ENCODE results near the gene SLC39A13. TPM values are rescaled to one million over a fixed set of nuclear protein-coding genes. Genes with fewer than 3 reads are reported as not detected.

The SLC39A13 gene
- total and polyA plus RNA-seq, 8 donors, result 14.6 to 55.6 (median 22.4) TPM

DNA sequence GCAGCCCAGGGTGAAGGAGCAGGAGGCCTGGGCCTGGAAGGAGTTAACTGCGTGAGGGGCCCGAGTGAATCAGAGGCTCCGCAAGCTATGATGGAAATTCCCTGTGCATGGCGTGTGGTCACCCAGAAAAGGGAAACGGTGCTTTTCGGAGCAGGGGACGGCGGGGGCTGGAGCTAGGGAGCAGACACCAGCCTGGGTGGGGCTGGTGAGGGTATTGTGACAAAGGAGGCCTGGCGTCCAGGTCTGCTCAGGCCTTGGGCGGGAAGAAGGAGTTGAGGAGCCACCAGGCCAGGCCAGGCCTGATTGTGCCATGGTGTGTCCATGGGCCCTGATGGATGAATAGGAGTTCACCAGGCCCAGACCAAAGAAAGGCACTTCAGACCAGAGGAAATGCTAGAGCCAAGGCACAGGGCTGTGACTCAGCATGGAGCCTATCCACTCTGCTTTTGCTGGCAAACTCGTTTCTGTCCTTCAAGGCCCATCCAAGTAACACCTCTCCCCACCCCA lies 17.3 kb upstream of the SLC39A13 start:
- WGBS, 2 donors, result 80 to 83% methylated on average over 11 of the region's 11 CpGs
- FAIRE-seq (no peak), ATAC-seq (peak in 3 of 4 donors; percentile 9 to 46 (median 21)), DNase-seq (peak in 1 of 6 donors; percentile 53)
- Histone ChIP-seq H3K4me1 (no peaks in the 10 kb centered on the region), H3K27me3 (no peaks in the 10 kb centered on the region), H3K9me3 (no peaks in the 10 kb centered on the region), H3K4me3 (no peak overlapping the region), H3K36me3 (no peaks in the 10 kb centered on the region), H3K27ac (peak overlapping the region in 2 of 4 donors; percentile 28 to 39)
- TF ChIP-seq, protein P1, sequence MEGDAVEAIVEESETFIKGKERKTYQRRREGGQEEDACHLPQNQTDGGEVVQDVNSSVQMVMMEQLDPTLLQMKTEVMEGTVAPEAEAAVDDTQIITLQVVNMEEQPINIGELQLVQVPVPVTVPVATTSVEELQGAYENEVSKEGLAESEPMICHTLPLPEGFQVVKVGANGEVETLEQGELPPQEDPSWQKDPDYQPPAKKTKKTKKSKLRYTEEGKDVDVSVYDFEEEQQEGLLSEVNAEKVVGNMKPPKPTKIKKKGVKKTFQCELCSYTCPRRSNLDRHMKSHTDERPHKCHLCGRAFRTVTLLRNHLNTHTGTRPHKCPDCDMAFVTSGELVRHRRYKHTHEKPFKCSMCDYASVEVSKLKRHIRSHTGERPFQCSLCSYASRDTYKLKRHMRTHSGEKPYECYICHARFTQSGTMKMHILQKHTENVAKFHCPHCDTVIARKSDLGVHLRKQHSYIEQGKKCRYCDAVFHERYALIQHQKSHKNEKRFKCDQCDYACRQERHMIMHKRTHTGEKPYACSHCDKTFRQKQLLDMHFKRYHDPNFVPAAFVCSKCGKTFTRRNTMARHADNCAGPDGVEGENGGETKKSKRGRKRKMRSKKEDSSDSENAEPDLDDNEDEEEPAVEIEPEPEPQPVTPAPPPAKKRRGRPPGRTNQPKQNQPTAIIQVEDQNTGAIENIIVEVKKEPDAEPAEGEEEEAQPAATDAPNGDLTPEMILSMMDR (IDR thresholded peaks at IDR 0.05), result no peak
- intact Hi-C loops (cut with DNase I), result no loop called here

DNA sequence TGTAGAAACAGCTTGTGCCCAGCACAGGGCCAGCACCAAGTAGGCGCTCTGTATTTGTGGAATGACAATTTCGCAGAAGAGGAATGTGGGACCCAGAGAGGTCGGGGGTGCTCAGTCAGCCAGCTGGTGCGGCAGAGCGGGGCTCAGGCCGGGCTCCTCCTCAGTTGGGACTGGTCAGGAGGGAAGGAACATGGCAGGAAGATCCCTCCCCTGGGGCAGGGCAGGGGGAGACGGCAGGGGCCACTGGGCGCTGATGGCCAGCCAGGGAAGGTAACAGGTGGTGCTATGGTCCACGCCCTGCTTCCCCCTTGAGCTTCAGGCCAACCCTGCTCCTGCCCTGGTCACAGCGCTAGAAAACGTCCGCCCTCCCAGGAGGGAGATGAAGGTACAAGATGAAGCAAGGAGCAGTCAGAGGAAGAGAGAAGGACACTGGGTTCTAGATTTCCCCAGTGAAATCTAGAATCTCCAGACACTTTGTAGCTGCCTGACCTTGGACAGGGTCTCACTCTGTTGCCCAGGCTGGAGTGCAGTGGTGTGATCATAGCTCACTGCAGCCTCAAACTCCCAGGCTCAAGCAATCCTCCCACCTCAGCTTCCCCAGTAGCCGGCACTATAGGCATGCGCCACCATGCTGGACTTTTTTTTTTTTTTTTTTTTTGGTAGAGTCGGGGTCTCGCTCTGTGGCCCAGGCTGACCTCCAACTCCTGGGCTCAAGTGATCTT lies 16.5 kb upstream of the SLC39A13 start:
- H3K9me3 ChIP-seq, result no peaks in the 10 kb centered on the region
- TF ChIP-seq, protein P1 (IDR thresholded peaks at IDR 0.05), result no peak
- H3K27ac ChIP-seq, result peak overlapping the region in 2 of 4 donors; percentile 39
- H3K27me3 ChIP-seq, result no peaks in the 10 kb centered on the region
- intact Hi-C loops (cut with DNase I), result no loop called here
- WGBS, 2 donors, result 88% methylated on average over 15 to 16 of the region's 16 CpGs
- H3K36me3 ChIP-seq, result no peaks in the 10 kb centered on the region
- ATAC-seq (no peak), DNase-seq (no peak), FAIRE-seq (no peak)
- H3K4me3 ChIP-seq, result no peak overlapping the region
- H3K4me1 ChIP-seq, result no peaks in the 10 kb centered on the region

DNA sequence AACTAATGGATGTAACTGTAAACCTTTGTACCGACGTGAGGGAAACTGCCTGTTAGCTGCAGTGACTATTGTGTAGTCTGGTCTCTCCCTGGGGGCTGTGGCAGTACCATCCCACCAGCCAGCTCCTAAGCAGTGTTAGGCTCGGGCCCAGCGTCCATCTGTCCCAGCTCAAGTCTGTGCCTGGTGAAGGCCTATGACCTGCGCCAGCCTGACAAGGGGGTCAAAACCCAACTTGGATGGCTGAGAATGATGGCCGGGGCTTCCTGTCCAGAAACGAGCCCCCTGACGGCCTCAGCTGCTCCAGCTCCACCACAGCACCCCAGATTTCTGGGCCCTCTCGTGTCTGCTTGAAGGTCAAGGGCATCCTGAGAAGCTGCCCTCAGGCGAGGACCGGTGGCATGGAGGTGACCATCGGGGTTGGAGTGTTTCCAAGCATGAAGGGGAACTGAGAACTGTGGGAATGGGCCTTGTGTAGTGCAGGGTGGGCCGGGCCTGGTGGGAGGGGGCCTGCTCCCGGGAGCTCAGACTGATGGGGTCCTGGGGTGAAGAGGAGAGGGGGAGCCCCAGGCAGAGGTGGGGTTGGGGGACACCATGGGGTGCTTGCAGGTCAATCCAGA lies 15.7 kb upstream of the SLC39A13 start:
- TF ChIP-seq, protein P1 (IDR thresholded peaks at IDR 0.05), result no peak
- intact Hi-C loops (cut with DNase I), result no loop called here
- no peak for DNase-seq
- peak overlapping the region in 1 of 4 donors; percentile 23 for H3K27ac ChIP-seq
- peak in 1 of 4 donors; percentile 7 for ATAC-seq
- 77 to 78% methylated on average over 14 of the region's 14 CpGs for WGBS, 2 donors
- no peaks in the 10 kb centered on the region for H3K36me3 ChIP-seq
- no peak overlapping the region for H3K4me3 ChIP-seq
- H3K27me3 ChIP-seq, result no peaks in the 10 kb centered on the region
- FAIRE-seq, result no peak
- no peaks in the 10 kb centered on the region for H3K4me1 ChIP-seq
- H3K9me3 ChIP-seq, result no peaks in the 10 kb centered on the region

GRCh38 chr11:47393163-47394049 lies 15.0 kb upstream of the SLC39A13 start:
- ATAC-seq, result peak in 3 of 4 donors; percentile 37 to 54 (median 43)
- H3K36me3 ChIP-seq, result no peaks in the 10 kb centered on the region
- FAIRE-seq, result no peak
- H3K4me3 ChIP-seq, result no peak overlapping the region
- H3K9me3 ChIP-seq, result no peaks in the 10 kb centered on the region
- no peaks in the 10 kb centered on the region for H3K4me1 ChIP-seq
- WGBS, 2 donors, result 78 to 86% methylated on average over 19 to 20 of the region's 20 CpGs
- intact Hi-C loops (cut with DNase I), result no loop called here
- peak in 2 of 6 donors; percentile 48 to 55 for DNase-seq
- TF ChIP-seq, protein P1 (IDR thresholded peaks at IDR 0.05), result no peak
- H3K27ac ChIP-seq, result peak overlapping the region in 2 of 4 donors; percentile 61 to 78
- H3K27me3 ChIP-seq, result no peaks in the 10 kb centered on the region

Data from pancreas (tissue), 10 donors.